MM.1S (cell line): Measurements from ENCODE around the gene MYH15.

Experiments used
- EZH2 ChIP-seq: fragments of 300-600 bp; sonication (generic); optimal IDR thresholded peaks from 2 replicates; pipeline ENCODE3; 2017; ENCODE audit warnings: low read depth, mild to moderate bottlenecking, antibody characterized with exemption, low read length, mixed read lengths
- TF ChIP-seq, protein P1 (sequence below): fragments of 300-600 bp; sonication (generic); IDR thresholded peaks from 2 replicates; pipeline ENCODE4 v1.5.1; 2016; ENCODE audit warnings: antibody characterized with exemption, low read length, mixed read lengths

DNA sequence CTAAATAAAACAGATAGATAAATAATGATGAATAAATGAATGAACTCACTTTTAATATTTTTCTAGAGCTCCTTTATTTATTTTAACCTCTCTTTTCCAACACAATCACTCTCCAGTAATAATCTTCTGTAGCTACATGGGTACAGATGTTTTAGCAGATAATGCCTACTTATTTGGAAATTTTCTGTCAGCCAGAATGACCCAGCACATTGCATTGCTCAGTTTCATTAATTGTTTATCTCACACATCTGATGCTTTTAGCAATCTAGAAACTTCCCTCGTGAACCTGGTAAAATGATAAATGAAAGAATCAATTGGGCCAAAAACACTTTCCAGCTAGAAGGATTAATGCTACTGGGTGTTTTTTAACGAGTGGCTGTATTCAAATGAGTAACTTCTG is 14.9 kb upstream of the MYH15 start:
- TF ChIP-seq, protein P1, sequence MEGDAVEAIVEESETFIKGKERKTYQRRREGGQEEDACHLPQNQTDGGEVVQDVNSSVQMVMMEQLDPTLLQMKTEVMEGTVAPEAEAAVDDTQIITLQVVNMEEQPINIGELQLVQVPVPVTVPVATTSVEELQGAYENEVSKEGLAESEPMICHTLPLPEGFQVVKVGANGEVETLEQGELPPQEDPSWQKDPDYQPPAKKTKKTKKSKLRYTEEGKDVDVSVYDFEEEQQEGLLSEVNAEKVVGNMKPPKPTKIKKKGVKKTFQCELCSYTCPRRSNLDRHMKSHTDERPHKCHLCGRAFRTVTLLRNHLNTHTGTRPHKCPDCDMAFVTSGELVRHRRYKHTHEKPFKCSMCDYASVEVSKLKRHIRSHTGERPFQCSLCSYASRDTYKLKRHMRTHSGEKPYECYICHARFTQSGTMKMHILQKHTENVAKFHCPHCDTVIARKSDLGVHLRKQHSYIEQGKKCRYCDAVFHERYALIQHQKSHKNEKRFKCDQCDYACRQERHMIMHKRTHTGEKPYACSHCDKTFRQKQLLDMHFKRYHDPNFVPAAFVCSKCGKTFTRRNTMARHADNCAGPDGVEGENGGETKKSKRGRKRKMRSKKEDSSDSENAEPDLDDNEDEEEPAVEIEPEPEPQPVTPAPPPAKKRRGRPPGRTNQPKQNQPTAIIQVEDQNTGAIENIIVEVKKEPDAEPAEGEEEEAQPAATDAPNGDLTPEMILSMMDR: no peak
- TF ChIP-seq EZH2: no peak
